Common myeloid progenitor, CD34-positive (primary cell): ENCODE measurements around the gene ATF7.
A peak's percentile ranks its signal among the peaks of the same experiment; 100 is the strongest.

Experiments
- CTCF ChIA-PET: fragments of 350-600 bp; sonication (Branson Sonifier 250); formaldehyde crosslinking; loops from one replicate; lab custom pipeline; 2021; ENCODE audit warnings: antibody characterized with exemption; lab: Charles Lee
- POLR2A ChIA-PET: fragments of 350-600 bp; sonication (Branson Sonifier 250); formaldehyde crosslinking; loops from one replicate; lab custom pipeline; 2021; ENCODE audit warnings: antibody characterized with exemption; lab: Charles Lee
- DNase-seq, 3 donors: peaks; one replicate each; pipeline versions ENCODE4 v3.0.0 to v3.0.0-alpha.2; 2013
- H3K27ac ChIP-seq, 2 experiments: 1 replicate in 1 of 2; 2 replicates in 1 of 2; pipeline ENCODE4 v1.7.0; 2013; ENCODE audit warnings: inconsistent platforms in 2 of 2, low read length in 2 of 2, mild to moderate bottlenecking in 2 of 2, low read depth in 1 of 2, moderate library complexity in 1 of 2; ENCODE audit not compliant: severe bottlenecking in 2 of 2, insufficient read depth in 1 of 2, poor library complexity in 1 of 2
- H3K27me3 ChIP-seq, 5 experiments: replicated peaks in 2 of 5; 1 replicate in 3 of 5; 2 replicates in 2 of 5; pipeline versions ENCODE4 v1.6.1 to v1.7.0; 2013; ENCODE audit warnings: low read length in 4 of 5, mild to moderate bottlenecking in 2 of 5, moderate library complexity in 2 of 5, inconsistent platforms in 1 of 5; ENCODE audit not compliant: insufficient read depth in 5 of 5, control insufficient read depth in 4 of 5
- H3K36me3 ChIP-seq, 4 experiments: 1 replicate in 2 of 4; 2 replicates in 2 of 4; pipeline versions ENCODE4 v1.6.1 to v1.7.0; 2013; ENCODE audit warnings: low read length in 3 of 4, control low read depth in 1 of 4, mild to moderate bottlenecking in 1 of 4; ENCODE audit not compliant: control insufficient read depth in 4 of 4, insufficient read depth in 4 of 4
- H3K4me1 ChIP-seq, 4 experiments: 1 replicate in 3 of 4; 2 replicates in 1 of 4; pipeline versions ENCODE4 v1.6.1 to v1.7.1; 2013; ENCODE audit warnings: low read length in 3 of 4, mild to moderate bottlenecking in 3 of 4, control low read depth in 1 of 4, inconsistent platforms in 1 of 4, moderate library complexity in 1 of 4; ENCODE audit not compliant: control insufficient read depth in 4 of 4, insufficient read depth in 4 of 4; ENCODE audit errors: control extremely low read depth in 1 of 4
- H3K4me3 ChIP-seq, 7 experiments: 1 replicate in 4 of 7; 2 replicates in 3 of 7; pipeline versions ENCODE4 v1.5.1 to v1.7.0; 2013; ENCODE audit warnings: mild to moderate bottlenecking in 7 of 7, low read length in 6 of 7, moderate library complexity in 6 of 7, inconsistent platforms in 2 of 7, low read depth in 2 of 7, control low read depth in 1 of 7; ENCODE audit not compliant: insufficient read depth in 4 of 7, control insufficient read depth in 1 of 7; ENCODE audit errors: extremely low read depth in 1 of 7
- H3K9me3 ChIP-seq, 5 experiments: 1 replicate in 4 of 5; 2 replicates in 1 of 5; pipeline versions ENCODE4 v1.6.1 to v1.7.1; 2013; ENCODE audit warnings: low read length in 4 of 5, mild to moderate bottlenecking in 2 of 5, inconsistent platforms in 1 of 5, low read depth in 1 of 5, moderate library complexity in 1 of 5; ENCODE audit not compliant: control insufficient read depth in 4 of 5, insufficient read depth in 2 of 5; ENCODE audit errors: control extremely low read depth in 1 of 5
- WGBS: methylation state at CpG from one replicate; pipeline ENCODE4 v1.1.5; 2013; ENCODE audit not compliant: insufficient coverage; 5-methylcytosine and 5-hydroxymethylcytosine counted together

The ATF7 gene

GRCh38 chr12:53543539-53543938 lies 82.6 kb downstream of the ATF7 start:
- WGBS, result no CpG with 5 or more reads among the region's 5 CpGs
- POLR2A ChIA-PET, result interaction anchor here (0.6 to 1.5 kb wide), 2 partner anchors 120 to 132 kb away, joined by 3 to 9 read pairs; partner anchors contain the start of gene ATP5MC2

DNA sequence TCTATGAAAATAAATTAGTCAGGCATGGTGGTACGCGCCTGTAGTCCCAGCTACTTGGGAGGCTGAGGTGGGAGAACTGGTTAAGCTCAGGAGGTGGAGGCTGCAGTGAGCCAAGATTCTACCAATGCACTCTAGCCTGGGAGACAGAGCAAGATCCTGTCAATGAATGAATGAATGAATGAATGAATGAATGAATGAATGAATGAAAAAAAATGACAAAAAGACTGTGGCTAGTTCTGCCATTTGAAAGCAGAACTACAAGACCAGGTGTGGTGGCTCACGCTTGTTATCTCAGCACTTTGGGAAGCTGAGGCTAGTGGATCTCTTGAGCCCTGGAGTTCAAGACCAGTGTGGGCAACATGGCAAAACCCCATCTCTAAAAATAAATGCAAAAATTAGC lies 86.7 kb downstream of the ATF7 start:
- Histone ChIP-seq H3K4me3 (no peak overlapping the region), H3K27ac (no peak overlapping the region), H3K9me3 (no peaks in the 10 kb centered on the region), H3K36me3 (peaks cover 17 to 60% (median 40%) of the 10 kb centered on the region in 4 experiments), H3K27me3 (no peaks in the 10 kb centered on the region), H3K4me1 (peaks cover 0 to 4% (median 0%) of the 10 kb centered on the region in 4 experiments)
- ChIA-PET POLR2A (no interaction called here), CTCF (interaction anchor here (1.0 to 2.2 kb wide), 8 partner anchors 9 to 207 kb away, joined by 3 to 8 read pairs (median 4); partner anchors contain the start of gene ATP5MC2)
- no peak for DNase-seq
- WGBS, result 92% methylated on average over 3 of the region's 3 CpGs

More at GRCh38 chr12:53543539-53543938, 82.6 kb downstream of the ATF7 start:
- no peaks in the 10 kb centered on the region for H3K9me3 ChIP-seq
- CTCF ChIA-PET, result interaction anchor here (0.7 to 4.1 kb wide), 34 partner anchors 9 to 218 kb away, joined by 3 to 57 read pairs (median 4); partner anchors contain the start of genes ATF7 and ATP5MC2
- H3K27me3 ChIP-seq, result no peaks in the 10 kb centered on the region
- H3K27ac ChIP-seq, result no peak overlapping the region
- H3K4me3 ChIP-seq, result no peak overlapping the region
- H3K4me1 ChIP-seq, result peaks cover 0 to 4% (median 0%) of the 10 kb centered on the region in 4 experiments
- peak; percentile 71 to 84 (median 84) for DNase-seq
- H3K36me3 ChIP-seq, result peaks cover 16 to 39% (median 27%) of the 10 kb centered on the region in 4 experiments

DNA sequence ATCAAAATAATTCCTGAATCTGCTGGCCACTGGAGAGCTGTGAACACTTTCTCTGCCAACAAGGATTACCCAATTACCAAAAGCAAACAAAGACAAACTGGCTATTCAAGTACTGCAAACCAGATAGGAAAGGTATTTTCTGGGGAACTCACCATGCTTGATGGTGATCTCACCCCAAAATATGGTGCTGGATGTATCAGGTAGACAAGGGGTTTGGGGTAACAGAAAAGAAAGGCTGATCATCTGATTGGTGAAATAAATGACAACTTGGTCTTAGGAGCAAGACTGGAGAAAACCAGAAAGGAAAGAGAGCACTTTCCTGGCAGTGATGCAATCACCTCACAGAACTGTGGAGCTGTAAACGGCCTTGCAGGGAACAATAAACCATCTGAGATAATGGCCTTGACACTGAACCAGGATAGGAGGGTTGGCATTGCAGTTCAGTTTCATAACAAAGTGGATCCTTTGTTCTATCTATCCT lies 87.9 kb downstream of the ATF7 start:
- Histone ChIP-seq H3K4me3 (no peak overlapping the region), H3K27me3 (no peaks in the 10 kb centered on the region), H3K9me3 (no peaks in the 10 kb centered on the region), H3K4me1 (no peaks in the 10 kb centered on the region), H3K27ac (no peak overlapping the region), H3K36me3 (peaks cover 21 to 67% (median 44%) of the 10 kb centered on the region in 4 experiments)
- WGBS, result 57% methylated on average over 1 of the region's 1 CpG
- DNase-seq, result no peak
- CTCF ChIA-PET, result interaction anchor here (0.8 to 2.2 kb wide), 10 partner anchors 8 to 208 kb away, joined by 3 to 8 read pairs (median 4); partner anchors contain the start of gene ATP5MC2
- POLR2A ChIA-PET, result no interaction called here

DNA sequence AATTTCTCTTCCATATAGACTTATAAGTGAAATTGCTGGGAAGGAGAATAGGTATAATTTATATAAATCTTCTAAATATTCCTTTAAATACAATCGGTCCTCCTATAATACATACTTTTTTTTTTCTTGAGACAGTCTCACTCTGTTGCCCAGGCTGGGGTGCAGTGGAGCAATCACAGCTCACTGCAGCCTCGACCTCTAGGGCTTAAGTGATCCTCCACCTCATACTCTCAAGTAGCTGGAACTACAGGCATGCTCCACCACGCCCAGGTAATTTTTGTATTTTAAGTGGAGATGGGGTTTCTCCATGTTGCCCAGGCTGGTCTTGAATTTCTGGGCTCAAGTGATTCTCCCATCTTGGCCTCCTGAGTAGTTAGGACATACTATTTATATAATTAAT lies 89.2 kb downstream of the ATF7 start:
- H3K4me3 ChIP-seq, result no peak overlapping the region
- 100% methylated on average over 1 of the region's 3 CpGs for WGBS
- CTCF ChIA-PET, result interaction anchor here (1.3 kb wide), 1 partner anchor 210 kb away, joined by 3 read pairs; no protein-coding TSS in a partner anchor

GRCh38 chr12:53533471-53533870 lies 92.7 kb downstream of the ATF7 start:
- ChIA-PET CTCF (interaction anchor here (1.0 to 3.6 kb wide), 4 partner anchors 9 to 197 kb away, joined by 3 to 24 read pairs (median 4); partner anchors contain the start of gene ATP5MC2), POLR2A (no interaction called here)
- Histone ChIP-seq H3K36me3 (peaks cover 25 to 74% (median 51%) of the 10 kb centered on the region in 4 experiments), H3K4me1 (no peaks in the 10 kb centered on the region), H3K27me3 (no peaks in the 10 kb centered on the region), H3K4me3 (no peak overlapping the region), H3K9me3 (no peaks in the 10 kb centered on the region), H3K27ac (no peak overlapping the region)
- WGBS, result 17% methylated on average over 1 of the region's 2 CpGs
- no peak for DNase-seq

More for the DNA sequence above, 89.2 kb downstream of the ATF7 start:
- H3K9me3 ChIP-seq, result no peaks in the 10 kb centered on the region
- POLR2A ChIA-PET, result no interaction called here
- H3K4me1 ChIP-seq, result no peaks in the 10 kb centered on the region
- peaks cover 23 to 70% (median 48%) of the 10 kb centered on the region in 4 experiments for H3K36me3 ChIP-seq
- no peak overlapping the region for H3K27ac ChIP-seq
- no peaks in the 10 kb centered on the region for H3K27me3 ChIP-seq
- DNase-seq, result no peak

DNA sequence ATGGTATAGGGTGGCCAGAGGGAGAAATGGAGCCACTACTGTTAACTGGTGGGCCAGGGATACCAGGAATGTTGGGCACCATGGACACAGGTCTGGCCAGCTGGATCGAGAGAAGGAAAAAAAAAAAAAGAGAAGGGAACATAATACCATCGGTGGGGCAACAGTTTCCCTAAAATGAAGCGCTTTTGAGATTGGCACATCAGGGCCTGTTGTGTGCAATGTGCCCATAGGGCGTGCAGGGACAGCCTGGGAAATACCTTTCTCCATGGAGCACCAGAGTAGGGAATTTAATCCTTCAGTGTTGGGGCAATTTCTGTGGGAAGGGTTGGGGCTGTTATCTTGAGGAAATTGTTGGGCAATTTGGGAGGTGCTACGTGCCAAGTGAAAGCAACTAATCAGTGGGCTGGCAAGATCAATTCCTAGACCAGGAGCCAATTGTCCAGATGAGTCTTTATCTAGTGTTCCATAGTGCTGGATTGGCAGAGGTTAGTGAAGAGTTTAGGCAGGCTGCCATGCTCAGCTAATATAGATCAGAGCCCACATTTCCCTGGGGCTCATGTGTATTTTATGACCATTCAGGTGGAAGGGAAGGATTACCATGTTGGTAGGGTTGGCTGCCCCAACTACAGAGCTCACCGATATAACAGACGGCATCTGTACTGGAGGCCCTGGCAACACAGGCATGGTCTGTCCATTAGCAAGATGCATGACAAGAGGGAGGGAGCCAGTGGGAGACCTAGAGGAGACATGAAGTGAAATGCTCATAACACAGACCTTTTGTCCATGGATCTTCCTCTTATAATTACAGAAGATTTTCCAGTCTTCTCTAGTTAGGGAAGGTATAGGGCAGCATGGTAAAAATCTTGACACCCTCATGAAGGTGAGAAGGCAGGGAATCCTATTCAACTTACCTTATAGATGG lies 93.4 kb downstream of the ATF7 start:
- ChIA-PET CTCF (interaction anchor here (0.6 to 3.6 kb wide), 7 partner anchors 10 to 500 kb away, joined by 3 to 24 read pairs (median 3); partner anchors contain the start of gene ATP5MC2), POLR2A (interaction anchor here (0.6 kb wide), 1 partner anchor 32 kb away, joined by 3 read pairs; no protein-coding TSS in a partner anchor)
- no peaks in the 10 kb centered on the region for H3K27me3 ChIP-seq
- 100% methylated on average over 6 of the region's 7 CpGs for WGBS
- H3K36me3 ChIP-seq, result peaks cover 23 to 75% (median 48%) of the 10 kb centered on the region in 4 experiments
- H3K27ac ChIP-seq, result no peak overlapping the region
- no peak overlapping the region for H3K4me3 ChIP-seq
- DNase-seq, result no peak
- no peaks in the 10 kb centered on the region for H3K9me3 ChIP-seq
- H3K4me1 ChIP-seq, result no peaks in the 10 kb centered on the region
